CD8-positive, alpha-beta memory T cell (primary cell): ENCODE results near the gene POLR2F. TPM values are rescaled to one million over a fixed set of nuclear protein-coding genes. Genes with fewer than 3 reads are reported as not detected.

Experiments
- CTCF ChIA-PET: fragments of 350-600 bp; sonication (Branson Sonifier 250); formaldehyde crosslinking; loops from one replicate; lab custom pipeline; 2021; ENCODE audit warnings: antibody characterized with exemption; lab: Charles Lee
- POLR2A ChIA-PET: fragments of 350-600 bp; sonication (Branson Sonifier 250); formaldehyde crosslinking; loops from one replicate; lab custom pipeline; 2021; ENCODE audit warnings: antibody characterized with exemption; lab: Charles Lee
- DNase-seq, 5 donors: peaks; one replicate each; pipeline versions ENCODE4 v3.0.0 to v3.0.0-alpha.2; 2020 to 2022; ENCODE audit warnings: mixed read lengths in 1 of 5
- H3K27ac ChIP-seq: one replicate; pipeline ENCODE4 v1.7.0; 2013; ENCODE audit warnings: low read depth, mild to moderate bottlenecking, low read length, moderate library complexity
- H3K27me3 ChIP-seq: 2 replicates; pipeline ENCODE4 v1.7.0; 2013; ENCODE audit warnings: low read length, mild to moderate bottlenecking; ENCODE audit not compliant: insufficient read depth, poor library complexity, severe bottlenecking
- H3K36me3 ChIP-seq: 2 replicates; pipeline ENCODE4 v1.7.0; 2013; ENCODE audit warnings: mild to moderate bottlenecking, low read length, moderate library complexity; ENCODE audit not compliant: insufficient read depth
- H3K4me1 ChIP-seq: 2 replicates; pipeline ENCODE4 v1.7.0; 2013; ENCODE audit warnings: mild to moderate bottlenecking, low read length, moderate library complexity; ENCODE audit not compliant: insufficient read depth
- H3K4me3 ChIP-seq: 2 replicates; pipeline ENCODE4 v1.7.0; 2013; ENCODE audit warnings: mild to moderate bottlenecking, low read length
- H3K9me3 ChIP-seq: 2 replicates; pipeline ENCODE4 v1.7.0; 2013; ENCODE audit warnings: mild to moderate bottlenecking, low read length
- H3K27ac Mint-ChIP-seq, 8 donors: one replicate each; pipeline ENCODE4 v1.8.0; 2020 to 2021; ENCODE audit warnings: mixed read lengths in 8 of 8, mild to moderate bottlenecking in 6 of 8, inconsistent platforms in 3 of 8, moderate library complexity in 3 of 8
- H3K27me3 Mint-ChIP-seq, 2 donors: one replicate each; pipeline ENCODE4 v1.8.0; 2020 to 2021; ENCODE audit warnings: mixed read lengths in 2 of 2, mild to moderate bottlenecking in 1 of 2, moderate library complexity in 1 of 2
- H3K36me3 Mint-ChIP-seq, 3 donors: one replicate each; pipeline ENCODE4 v1.8.0; 2020 to 2021; ENCODE audit warnings: mixed read lengths in 3 of 3, inconsistent platforms in 1 of 3, mild to moderate bottlenecking in 1 of 3
- H3K4me1 Mint-ChIP-seq, 3 donors: one replicate each; pipeline ENCODE4 v1.8.0; 2020 to 2021; ENCODE audit warnings: mixed read lengths in 3 of 3, inconsistent platforms in 1 of 3, mild to moderate bottlenecking in 1 of 3
- H3K4me3 Mint-ChIP-seq, 7 donors: one replicate each; pipeline ENCODE4 v1.8.0; 2020 to 2021; ENCODE audit warnings: mixed read lengths in 7 of 7, mild to moderate bottlenecking in 6 of 7, moderate library complexity in 4 of 7, inconsistent platforms in 2 of 7
- H3K9me3 Mint-ChIP-seq, 5 donors: one replicate each; pipeline ENCODE4 v1.8.0; 2020 to 2022; ENCODE audit warnings: mixed read lengths in 5 of 5, mild to moderate bottlenecking in 3 of 5, moderate library complexity in 2 of 5, inconsistent platforms in 1 of 5
- polyA plus RNA-seq: library from polyadenylated mRNA; unstranded; fragments of 300-500 nt; fragmentation: Illumina TruSeq; gene quantifications from one replicate; pipeline ENCODE4 v1.2.3, GENCODE V29; 2021
- total RNA-seq, 2 experiments: library from RNA; stranded (reverse); gene quantifications; one replicate each; pipeline ENCODE4 v1.2.3, GENCODE V29; 2021

The POLR2F gene
- total and polyA plus RNA-seq, 3 experiments from 2014 or later = 140 to 167 (median 148) TPM

- Histone ChIP-seq H3K4me1 (peaks cover 14% of the 10 kb centered on the region), H3K27ac (no peak overlapping the region), H3K4me3 (no peak overlapping the region), H3K27me3 (no peaks in the 10 kb centered on the region), H3K9me3 (no peaks in the 10 kb centered on the region), H3K36me3 (no peaks in the 10 kb centered on the region)
- peaks cover 27 to 31% (median 28%) of the 10 kb centered on the region in 3 donors for H3K4me1 Mint-ChIP-seq
- no peaks in the 10 kb centered on the region for H3K27me3 Mint-ChIP-seq
- CTCF ChIA-PET = no interaction called here
- DNase-seq = no peak
- no peak overlapping the region for H3K4me3 Mint-ChIP-seq
- H3K9me3 Mint-ChIP-seq = no peaks in the 10 kb centered on the region
- POLR2A ChIA-PET = interaction anchor here (0.5 kb wide), 1 partner anchor 1766 kb away, joined by 3 read pairs; no protein-coding TSS in a partner anchor
- peak overlapping the region in 3 of 8 donors; percentile 17 to 50 (median 46) for H3K27ac Mint-ChIP-seq
- H3K36me3 Mint-ChIP-seq = no peaks in the 10 kb centered on the region
Observed at GRCh38 chr22:38007330-38007902, 53.9 kb downstream of the POLR2F start.

GRCh38 chr22:38009000-38009806 is 55.7 kb downstream of the POLR2F start:
- CTCF ChIA-PET = no interaction called here
- H3K27ac ChIP-seq = no peak overlapping the region

GRCh38 chr22:38012604-38013072 is 59.1 kb downstream of the POLR2F start:
- no peak overlapping the region for H3K27ac ChIP-seq
- Mint-ChIP-seq H3K9me3 (no peaks in the 10 kb centered on the region), H3K4me3 (no peak overlapping the region), H3K36me3 (no peaks in the 10 kb centered on the region), H3K27me3 (peaks cover 0 to 3% of the 10 kb centered on the region in 2 donors), H3K27ac (peak overlapping the region in 1 of 8 donors; percentile 80), H3K4me1 (peaks cover 14 to 16% (median 14%) of the 10 kb centered on the region in 3 donors)
- ChIA-PET CTCF (no interaction called here), POLR2A (interaction anchor here (0.6 kb wide), 1 partner anchor 42 kb away, joined by 3 read pairs; no protein-coding TSS in a partner anchor)
- H3K4me1 ChIP-seq = peaks cover 10% of the 10 kb centered on the region
- H3K27me3 ChIP-seq = no peaks in the 10 kb centered on the region
- no peaks in the 10 kb centered on the region for H3K9me3 ChIP-seq
- H3K4me3 ChIP-seq = no peak overlapping the region
- no peak for DNase-seq
- no peaks in the 10 kb centered on the region for H3K36me3 ChIP-seq

More at GRCh38 chr22:38009000-38009806, 55.7 kb downstream of the POLR2F start:
- Mint-ChIP-seq H3K36me3 (no peaks in the 10 kb centered on the region), H3K27ac (peak overlapping the region; percentile 24 to 96 (median 82)), H3K9me3 (no peaks in the 10 kb centered on the region), H3K4me1 (peaks cover 25 to 29% (median 26%) of the 10 kb centered on the region in 3 donors), H3K27me3 (no peaks in the 10 kb centered on the region), H3K4me3 (peak overlapping the region in 6 of 7 donors; percentile 24 to 76 (median 66))
- Histone ChIP-seq H3K27me3 (no peaks in the 10 kb centered on the region), H3K9me3 (no peaks in the 10 kb centered on the region), H3K4me3 (no peak overlapping the region), H3K4me1 (peaks cover 14% of the 10 kb centered on the region), H3K36me3 (no peaks in the 10 kb centered on the region)
- POLR2A ChIA-PET = no interaction called here
- DNase-seq = no peak

- H3K4me1 Mint-ChIP-seq = peaks cover 9 to 14% (median 10%) of the 10 kb centered on the region in 3 donors
- H3K4me3 ChIP-seq = no peak overlapping the region
- H3K4me3 Mint-ChIP-seq = no peak overlapping the region
- H3K27ac ChIP-seq = no peak overlapping the region
- H3K27me3 Mint-ChIP-seq = peaks cover 0 to 4% of the 10 kb centered on the region in 2 donors
- no peaks in the 10 kb centered on the region for H3K36me3 ChIP-seq
- H3K36me3 Mint-ChIP-seq = no peaks in the 10 kb centered on the region
- H3K9me3 Mint-ChIP-seq = no peaks in the 10 kb centered on the region
- H3K27ac Mint-ChIP-seq = no peak overlapping the region
- ChIA-PET CTCF (no interaction called here), POLR2A (no interaction called here)
- no peaks in the 10 kb centered on the region for H3K27me3 ChIP-seq
- H3K9me3 ChIP-seq = no peaks in the 10 kb centered on the region
- DNase-seq = no peak
- peaks cover 4% of the 10 kb centered on the region for H3K4me1 ChIP-seq
Observed at GRCh38 chr22:38014083-38014482, 60.6 kb downstream of the POLR2F start.

GRCh38 chr22:38016182-38017151 is 63.0 kb downstream of the POLR2F start:
- H3K4me1 Mint-ChIP-seq = peaks cover 0 to 5% (median 0%) of the 10 kb centered on the region in 3 donors
- no peak for DNase-seq
- H3K27ac Mint-ChIP-seq = peak overlapping the region in 1 of 8 donors; percentile 87
- no peaks in the 10 kb centered on the region for H3K36me3 Mint-ChIP-seq
- no peaks in the 10 kb centered on the region for H3K4me1 ChIP-seq
- peaks cover 0 to 4% of the 10 kb centered on the region in 2 donors for H3K27me3 Mint-ChIP-seq
- H3K9me3 ChIP-seq = no peaks in the 10 kb centered on the region
- no peaks in the 10 kb centered on the region for H3K27me3 ChIP-seq
- H3K4me3 Mint-ChIP-seq = no peak overlapping the region
- CTCF ChIA-PET = no interaction called here
- no peaks in the 10 kb centered on the region for H3K36me3 ChIP-seq
- H3K4me3 ChIP-seq = no peak overlapping the region
- H3K27ac ChIP-seq = no peak overlapping the region
- POLR2A ChIA-PET = no interaction called here
- no peaks in the 10 kb centered on the region for H3K9me3 Mint-ChIP-seq

- Histone ChIP-seq H3K27me3 (no peaks in the 10 kb centered on the region), H3K36me3 (no peaks in the 10 kb centered on the region), H3K27ac (no peak overlapping the region), H3K4me1 (no peaks in the 10 kb centered on the region), H3K4me3 (no peak overlapping the region), H3K9me3 (no peaks in the 10 kb centered on the region)
- no peak for DNase-seq
- Mint-ChIP-seq H3K4me1 (peaks cover 0 to 5% (median 0%) of the 10 kb centered on the region in 3 donors), H3K27ac (peak overlapping the region in 2 of 8 donors; percentile 27 to 87), H3K4me3 (no peak overlapping the region), H3K36me3 (no peaks in the 10 kb centered on the region), H3K9me3 (no peaks in the 10 kb centered on the region), H3K27me3 (peaks cover 0 to 4% of the 10 kb centered on the region in 2 donors)
- POLR2A ChIA-PET = no interaction called here
- CTCF ChIA-PET = no interaction called here
Observed at GRCh38 chr22:38017272-38017920, 63.9 kb downstream of the POLR2F start.
